ENCODE results near the gene SMIM24.

GRCh38 chr19:3453840-3454239, 26.5 kb downstream of the SMIM24 start:
- no peak for TF ChIP-seq CTCF (IDR thresholded peaks at IDR 0.05)
- no peak for TF ChIP-seq POLR2A (IDR thresholded peaks at IDR 0.05)
